Keratinocyte (primary cell): ENCODE measurements around the gene ITGA3. TPM values are rescaled to one million over a fixed set of nuclear protein-coding genes. Genes with fewer than 3 reads are reported as not detected.

ENCODE experiments used
- DNase-seq: peaks from one replicate; pipeline ENCODE4 v3.0.0-alpha.2; 2011; ENCODE audit warnings: low read depth, missing footprints, low spot score
- FAIRE-seq: peaks from 2 replicates; lab custom pipeline; 2011; peaks lifted over from hg19 to GRCh38; lab: Jason Lieb, UNC
- H2AFZ ChIP-seq: 2 replicates; pipeline ENCODE4 v1.6.0; 2012; ENCODE audit warnings: low read length, control low read depth, inconsistent platforms; ENCODE audit not compliant: control insufficient read depth
- H3K27ac ChIP-seq: 2 replicates; pipeline ENCODE4 v1.5.1; 2011; ENCODE audit warnings: low read length; ENCODE audit not compliant: control insufficient read depth, insufficient read depth
- H3K27me3 ChIP-seq: 3 replicates; pipeline ENCODE4 v1.6.0; 2011; ENCODE audit warnings: low read length; ENCODE audit not compliant: control insufficient read depth, insufficient read depth; ENCODE audit errors: extremely low read depth
- H3K36me3 ChIP-seq, 2 experiments: 2 replicates in 1 of 2; 3 replicates in 1 of 2; pipeline ENCODE4 v1.5.1; 2011; ENCODE audit warnings: low read length in 2 of 2, mild to moderate bottlenecking in 1 of 2; ENCODE audit not compliant: control insufficient read depth in 2 of 2, insufficient read depth in 2 of 2; ENCODE audit errors: extremely low read depth in 1 of 2
- H3K4me1 ChIP-seq: 3 replicates; pipeline ENCODE4 v1.5.1; 2011; ENCODE audit warnings: low read length; ENCODE audit not compliant: control insufficient read depth, insufficient read depth; ENCODE audit errors: extremely low read depth
- H3K4me2 ChIP-seq: 3 replicates; pipeline ENCODE4 v1.6.0; 2011; ENCODE audit warnings: low read depth, low read length; ENCODE audit not compliant: control insufficient read depth, insufficient read depth; ENCODE audit errors: extremely low read depth
- H3K4me3 ChIP-seq, 3 experiments: fragments of 200-600 bp in 1 of 3; sonication (generic) in 1 of 3; 2 replicates in 2 of 3; 3 replicates in 1 of 3; pipeline ENCODE4 v1.5.1; 2011 to 2016; ENCODE audit warnings: low read length in 3 of 3, mild to moderate bottlenecking in 3 of 3, control low read depth in 2 of 3, inconsistent platforms in 1 of 3, low read depth in 1 of 3, mixed read lengths in 1 of 3, mixed run types in 1 of 3, moderate library complexity in 1 of 3; ENCODE audit not compliant: control insufficient read depth in 2 of 3, insufficient read depth in 2 of 3; ENCODE audit errors: extremely low read depth in 1 of 3
- H3K79me2 ChIP-seq: 2 replicates; pipeline ENCODE4 v1.6.0; 2012; ENCODE audit warnings: low read length; ENCODE audit not compliant: control insufficient read depth, insufficient read depth
- H3K9ac ChIP-seq: 3 replicates; pipeline ENCODE4 v1.6.0; 2011; ENCODE audit warnings: low read length; ENCODE audit not compliant: control insufficient read depth, insufficient read depth; ENCODE audit errors: extremely low read depth
- H3K9me1 ChIP-seq: 3 replicates; pipeline ENCODE4 v1.6.0; 2011; ENCODE audit warnings: low read length; ENCODE audit not compliant: control insufficient read depth, insufficient read depth; ENCODE audit errors: extremely low read depth
- H3K9me3 ChIP-seq: 2 replicates; pipeline ENCODE4 v1.5.1; 2012; ENCODE audit warnings: low read depth, low read length; ENCODE audit not compliant: control insufficient read depth
- H4K20me1 ChIP-seq: 3 replicates; pipeline ENCODE4 v1.6.0; 2011; ENCODE audit warnings: low read length; ENCODE audit not compliant: control insufficient read depth, insufficient read depth; ENCODE audit errors: extremely low read depth
- EZH2 ChIP-seq: IDR thresholded peaks from one replicate; pipeline ENCODE4 v1.6.1; 2012; ENCODE audit warnings: inconsistent platforms, mild to moderate bottlenecking, low read length, moderate library complexity
- dilution Hi-C: fragments of 300-500 bp; cut with MboI; formaldehyde crosslinking; loops from one replicate; pipeline ENCODE4 v1.7.0; 2020; ENCODE audit warnings: low sequenced_read_pairs; ENCODE audit not compliant: extremely low pct_ligation_motif_present
- polyA plus RNA-seq, 5 experiments: library from polyadenylated mRNA; depleted of rRNA in 3 of 5; stranded (reverse) in 3 of 5; stranded (forward) in 1 of 5; unstranded in 1 of 5; fragments of >200 nt; gene quantifications; 1 replicate in 1 of 5; 2 replicates in 3 of 5; 3 replicates in 1 of 5; pipeline versions ENCODE4 v1.2.1 to v1.2.3, GENCODE V29; 2011 to 2012; ENCODE audit warnings: missing spikeins in 2 of 5, low read depth in 1 of 5, low replicate concordance in 1 of 5
- TF ChIP-seq, protein P1 (sequence below), 3 experiments: IDR thresholded peaks in 1 of 3; conservative IDR thresholded peaks in 1 of 3; optimal IDR thresholded peaks in 1 of 3; 2 replicates in 2 of 3; 3 replicates in 1 of 3; pipeline versions ENCODE3 to v1.5.1; 2011; ENCODE audit warnings: low read length in 3 of 3, mild to moderate bottlenecking in 3 of 3, moderate library complexity in 2 of 3, control low read depth in 1 of 3, inconsistent platforms in 1 of 3; ENCODE audit not compliant: insufficient read depth in 2 of 3; ENCODE audit errors: extremely low read depth in 1 of 3

ITGA3 gene
- polyA plus RNA-seq, 1 donor (not counting 4 experiments of a cell fraction or from before 2014, with no cell fraction given), result 427 TPM

DNA sequence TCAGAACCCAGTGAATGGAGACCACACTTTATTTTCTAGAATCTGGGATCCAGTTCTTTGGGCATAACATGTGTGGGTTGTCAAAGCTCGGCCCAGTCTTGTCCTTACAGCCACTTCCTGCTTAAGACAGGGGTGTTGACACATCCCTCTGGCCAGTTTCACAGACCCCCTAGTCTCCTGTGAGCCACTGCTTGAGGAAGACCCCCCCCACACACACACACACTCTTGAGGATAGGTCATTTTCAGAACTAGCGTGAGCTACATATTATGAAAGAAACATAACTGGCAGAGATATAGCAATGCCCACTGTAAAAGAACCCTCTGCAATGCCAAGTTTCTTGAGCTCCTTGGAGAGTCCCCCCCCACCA, 36.0 kb downstream of the ITGA3 start:
- Histone ChIP-seq H3K4me3 (no peak overlapping the region), H3K9ac (no peak overlapping the region), H3K9me3 (no peaks in the 10 kb centered on the region), H3K27ac (no peak overlapping the region), H2AFZ (no peak overlapping the region), H3K36me3 (peaks cover 34 to 39% of the 10 kb centered on the region in 2 experiments), H3K9me1 (peaks cover 3% of the 10 kb centered on the region), H3K4me2 (no peak overlapping the region), H4K20me1 (peaks cover 59% of the 10 kb centered on the region), H3K4me1 (peaks cover 15% of the 10 kb centered on the region), H3K27me3 (no peaks in the 10 kb centered on the region), H3K79me2 (no peaks in the 10 kb centered on the region)
- no peak for DNase-seq
- no peak for FAIRE-seq
- dilution Hi-C loops, result no loop called here
- TF ChIP-seq, protein P1, sequence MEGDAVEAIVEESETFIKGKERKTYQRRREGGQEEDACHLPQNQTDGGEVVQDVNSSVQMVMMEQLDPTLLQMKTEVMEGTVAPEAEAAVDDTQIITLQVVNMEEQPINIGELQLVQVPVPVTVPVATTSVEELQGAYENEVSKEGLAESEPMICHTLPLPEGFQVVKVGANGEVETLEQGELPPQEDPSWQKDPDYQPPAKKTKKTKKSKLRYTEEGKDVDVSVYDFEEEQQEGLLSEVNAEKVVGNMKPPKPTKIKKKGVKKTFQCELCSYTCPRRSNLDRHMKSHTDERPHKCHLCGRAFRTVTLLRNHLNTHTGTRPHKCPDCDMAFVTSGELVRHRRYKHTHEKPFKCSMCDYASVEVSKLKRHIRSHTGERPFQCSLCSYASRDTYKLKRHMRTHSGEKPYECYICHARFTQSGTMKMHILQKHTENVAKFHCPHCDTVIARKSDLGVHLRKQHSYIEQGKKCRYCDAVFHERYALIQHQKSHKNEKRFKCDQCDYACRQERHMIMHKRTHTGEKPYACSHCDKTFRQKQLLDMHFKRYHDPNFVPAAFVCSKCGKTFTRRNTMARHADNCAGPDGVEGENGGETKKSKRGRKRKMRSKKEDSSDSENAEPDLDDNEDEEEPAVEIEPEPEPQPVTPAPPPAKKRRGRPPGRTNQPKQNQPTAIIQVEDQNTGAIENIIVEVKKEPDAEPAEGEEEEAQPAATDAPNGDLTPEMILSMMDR (optimal IDR thresholded peaks at IDR 0.05 in 1 of 3, IDR thresholded peaks at IDR 0.05 in 1 of 3, conservative IDR thresholded peaks at IDR 0.05 in 1 of 3; ENCODE audit: extremely low read depth in 1 of 3, insufficient read depth in 2 of 3, low read length in 3 of 3), result no peak

DNA sequence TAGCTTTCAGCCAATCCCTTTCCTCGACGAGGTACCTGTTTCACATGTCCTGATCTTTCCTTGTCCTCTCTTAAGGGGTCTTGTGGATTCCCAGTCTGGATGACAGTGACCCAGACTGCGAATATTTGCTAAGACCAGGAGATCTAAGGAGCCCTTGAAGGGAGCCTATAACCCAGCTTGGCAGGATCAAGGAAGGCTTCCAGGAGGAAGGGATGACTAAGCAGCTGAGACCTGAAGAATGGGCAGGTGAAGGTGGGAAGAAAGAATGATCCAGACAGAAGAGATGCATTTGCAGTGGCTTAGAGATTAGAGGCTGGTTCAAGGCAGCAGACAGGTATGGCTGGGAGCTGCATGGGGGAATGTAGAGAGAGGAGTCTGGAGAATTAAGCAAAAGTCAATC, 37.3 kb downstream of the ITGA3 start:
- DNase-seq, result no peak
- TF ChIP-seq EZH2, result no peak
- TF ChIP-seq, protein P1 (optimal IDR thresholded peaks at IDR 0.05 in 1 of 3, IDR thresholded peaks at IDR 0.05 in 1 of 3, conservative IDR thresholded peaks at IDR 0.05 in 1 of 3; ENCODE audit: extremely low read depth in 1 of 3, insufficient read depth in 2 of 3, low read length in 3 of 3), result no peak
- Histone ChIP-seq H3K9me1 (peaks cover 3% of the 10 kb centered on the region), H3K27me3 (no peaks in the 10 kb centered on the region), H2AFZ (no peak overlapping the region), H3K36me3 (peaks cover 23 to 29% of the 10 kb centered on the region in 2 experiments), H3K4me1 (peaks cover 15% of the 10 kb centered on the region), H3K9me3 (no peaks in the 10 kb centered on the region), H3K79me2 (no peaks in the 10 kb centered on the region), H3K4me2 (no peak overlapping the region), H3K4me3 (no peak overlapping the region), H4K20me1 (peaks cover 49% of the 10 kb centered on the region), H3K9ac (no peak overlapping the region), H3K27ac (no peak overlapping the region)
- FAIRE-seq, result no peak
- dilution Hi-C loops, result no loop called here
